ENCODE results near the gene HES7.

DNA sequence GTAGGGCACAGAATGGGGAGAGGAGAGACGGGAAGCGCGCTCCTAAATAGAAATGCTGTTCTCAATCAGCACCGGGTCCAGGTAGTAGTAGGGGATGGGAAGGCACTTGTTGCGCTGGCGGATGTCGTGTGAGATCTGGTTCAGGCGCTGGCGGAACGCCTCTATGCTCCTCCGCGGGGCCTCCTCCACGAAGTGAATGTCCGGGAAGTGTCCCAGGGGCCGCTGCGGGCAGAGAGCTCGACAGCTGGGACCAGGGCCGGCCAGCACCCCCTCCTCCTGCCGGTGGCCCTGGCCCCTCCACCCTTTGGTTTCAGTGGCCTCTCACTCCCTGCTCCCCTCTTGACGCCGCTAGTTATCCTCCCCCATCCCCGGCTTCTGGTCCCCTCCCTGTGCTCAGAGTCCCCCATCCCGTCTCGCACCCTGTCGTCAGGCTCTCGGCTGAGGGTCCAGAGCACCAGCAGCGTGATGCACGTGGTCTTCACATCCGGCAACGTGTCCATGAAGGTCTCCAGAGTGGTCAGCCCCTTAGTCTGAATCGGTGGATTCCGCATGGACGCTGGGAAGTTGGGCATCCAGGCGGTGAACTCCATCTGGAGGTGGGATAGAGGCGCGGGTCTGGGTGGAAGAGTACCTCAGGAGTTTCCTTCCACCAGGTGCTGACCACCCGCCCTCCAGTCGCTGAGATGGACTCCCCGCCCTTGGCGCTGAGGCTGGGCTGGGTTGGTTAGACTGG is 51.0 kb downstream of the HES7 start:
- no peak for TF ChIP-seq CTCF (IDR thresholded peaks at IDR 0.05)
- no peak for TF ChIP-seq ZFX (IDR thresholded peaks at IDR 0.05; ENCODE audit: borderline replicate concordance)

Measured in 22Rv1 (cell line).